Stimulated activated CD4-positive, alpha-beta T cell treated with anti-CD3 and anti-CD28 coated beads, Interleukin-12 subunit alpha, Interleukin-12 subunit beta, amount 100 ng/mL, for 4 hours (primary cell): ENCODE measurements around the gene CRTC2.
"Not testable (repeated sequence)": the region's sequence is repeated elsewhere in the genome, so short reads cannot be mapped to it uniquely, and the experiment has no call there.

Experiments used
- DNase-seq: peaks from one replicate; pipeline ENCODE4 v3.0.0-alpha.2; 2020

Gene CRTC2

DNA sequence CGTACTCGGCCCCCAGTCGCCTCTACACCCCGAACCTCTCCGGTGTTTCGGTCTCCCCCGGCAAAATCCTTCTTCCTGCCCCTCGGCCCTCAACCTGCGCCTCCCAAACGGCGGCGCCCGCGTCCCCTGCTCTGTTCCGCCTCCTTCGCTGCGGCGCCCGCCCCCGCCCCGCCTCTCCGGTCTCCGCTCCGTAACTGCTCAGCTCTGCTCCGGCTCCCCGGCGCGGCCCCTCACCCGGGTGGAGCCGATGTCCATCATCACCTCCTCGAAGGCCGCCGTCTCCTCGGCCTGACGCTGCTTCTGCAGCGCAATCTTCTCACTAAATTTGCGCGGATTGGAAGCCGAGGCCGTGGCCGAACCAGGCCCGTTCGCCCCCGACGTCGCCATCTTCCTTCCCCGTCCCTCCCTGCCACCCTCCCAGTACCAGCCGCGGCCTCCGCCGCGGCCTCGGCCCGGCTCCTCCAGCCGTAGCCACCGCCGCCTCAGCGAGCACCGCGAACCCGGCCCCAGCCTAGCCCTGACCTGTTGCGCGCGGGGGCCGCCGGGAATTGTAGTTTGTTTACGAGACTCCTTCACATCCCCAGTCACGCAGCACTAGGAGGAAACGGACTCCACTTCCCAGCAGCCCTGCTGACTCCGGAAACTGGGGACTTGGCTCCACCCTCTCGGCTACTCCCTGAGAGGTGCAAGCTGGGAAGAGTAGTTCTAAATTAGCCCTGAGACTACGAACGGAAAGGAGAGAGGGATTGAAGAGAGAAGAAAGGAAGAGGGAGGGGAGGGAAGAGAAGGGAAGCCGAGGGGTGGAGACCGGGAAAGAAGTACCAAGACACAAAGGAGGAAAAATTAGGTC, at the start of gene CRTC2:
Gene CRTC2, minus strand, starts transcription at position 502 of the 850 bp plus-strand sequence. Its CDS starts 115 bp downstream, at position 387.
- peak; percentile 95 for DNase-seq

- no peak for DNase-seq
Observed at GRCh38 chr1:154006136-154006535, 47.7 kb upstream of the CRTC2 start.

DNA sequence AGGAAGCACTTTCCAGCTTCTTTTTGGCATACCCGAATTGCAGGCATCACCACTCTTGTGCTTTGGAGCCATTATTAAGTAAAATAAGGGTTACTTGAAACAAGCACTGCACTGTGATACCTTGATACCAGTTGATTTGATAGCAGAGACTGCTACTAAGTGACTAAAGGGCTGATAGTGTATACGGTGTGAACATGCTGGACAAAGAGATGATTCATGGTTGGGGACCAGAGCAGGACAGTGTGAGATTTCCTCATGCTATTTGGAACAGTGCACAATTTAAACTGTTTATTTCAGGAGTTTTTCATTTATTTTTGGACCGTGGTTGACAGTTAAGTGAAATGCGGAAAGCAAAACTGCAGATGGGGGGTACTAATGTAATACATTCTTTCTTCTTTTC, 42.0 kb upstream of the CRTC2 start:
- DNase-seq = no peak

- DNase-seq = not testable (repeated sequence)
Observed at GRCh38 chr1:153996882-153997281, 38.5 kb upstream of the CRTC2 start.

- DNase-seq = no peak
Observed at GRCh38 chr1:153995640-153996039, 37.2 kb upstream of the CRTC2 start.

GRCh38 chr1:153995202-153995601, 36.8 kb upstream of the CRTC2 start:
- no peak for DNase-seq

DNA sequence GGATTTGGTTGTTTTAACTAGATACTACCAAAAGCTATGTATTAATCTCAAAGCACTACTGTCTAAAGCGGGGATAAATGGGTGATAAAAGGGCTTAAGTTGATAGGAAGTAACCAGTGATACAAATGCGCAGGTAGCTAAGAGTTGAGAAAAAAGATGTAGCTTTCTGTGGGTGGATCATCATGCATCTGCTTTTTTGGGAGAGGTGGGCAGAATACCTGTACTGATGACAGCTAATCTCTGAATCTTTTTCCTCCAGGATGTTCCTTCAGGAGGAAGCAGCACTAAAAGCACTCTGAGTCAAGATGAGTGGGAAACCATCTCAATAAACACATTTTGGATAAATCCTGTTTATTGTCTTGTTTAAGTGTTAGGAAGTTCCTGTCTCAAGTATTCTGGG, 33.4 kb upstream of the CRTC2 start:
- no peak for DNase-seq

- no peak for DNase-seq
Observed at GRCh38 chr1:153991151-153991630, 32.8 kb upstream of the CRTC2 start.

DNA sequence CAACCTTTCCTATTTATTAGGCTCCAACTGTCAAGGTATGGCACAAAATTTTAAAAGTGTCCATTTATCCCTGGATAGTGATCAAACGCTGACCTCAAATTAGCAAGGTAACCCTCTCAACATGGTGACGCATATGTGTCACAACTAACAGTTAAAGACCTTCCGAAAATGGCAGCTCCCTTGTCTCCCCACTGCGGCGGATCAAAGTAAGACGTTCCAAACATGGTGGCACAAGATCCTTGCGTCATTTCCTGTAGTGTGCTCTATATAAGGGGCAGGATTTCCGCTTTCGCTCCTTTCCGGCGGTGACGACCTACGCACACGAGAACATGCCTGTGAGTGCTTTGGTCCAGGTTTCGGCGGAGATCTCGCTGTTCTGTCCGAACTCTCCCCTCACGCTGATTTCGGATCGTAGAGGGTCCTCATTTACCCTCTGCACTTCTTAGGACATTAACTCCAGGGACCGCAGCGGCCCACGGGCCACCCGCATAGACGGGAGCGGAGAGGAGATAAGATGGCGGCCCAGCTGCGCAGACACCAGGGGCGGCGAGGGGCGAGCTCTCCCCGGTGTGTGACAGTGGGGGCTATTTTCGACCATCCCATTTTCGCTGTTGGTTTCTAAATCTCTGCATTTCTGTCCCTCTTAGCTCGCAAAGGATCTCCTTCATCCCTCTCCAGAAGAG, 32.2 kb upstream of the CRTC2 start, which contains the start of gene RPS27:
Gene RPS27, plus strand, starts transcription at position 295 of the 683 bp plus-strand sequence. Its CDS starts 35 bp downstream, at position 330.
- peak; percentile 73 for DNase-seq

DNA sequence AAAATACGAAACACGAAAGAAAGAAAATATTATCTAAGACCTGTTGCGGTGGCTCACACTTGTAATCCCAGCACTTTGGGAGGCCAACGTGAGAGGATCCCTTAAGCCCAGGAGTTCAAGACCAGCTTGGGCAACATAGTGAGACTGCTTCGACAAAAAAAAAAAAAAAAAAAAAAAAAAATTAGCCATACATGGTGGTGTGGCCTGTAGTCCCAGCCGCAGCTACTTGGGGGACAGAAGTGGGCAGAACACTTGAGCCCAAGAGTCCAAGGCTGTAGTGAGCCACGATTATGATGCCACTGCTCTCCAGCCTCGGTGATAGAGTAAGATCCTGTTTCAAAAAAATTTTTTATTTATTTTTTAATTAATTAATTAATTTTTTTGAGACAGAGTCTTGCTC, 29.2 kb upstream of the CRTC2 start:
- DNase-seq = no peak

DNA sequence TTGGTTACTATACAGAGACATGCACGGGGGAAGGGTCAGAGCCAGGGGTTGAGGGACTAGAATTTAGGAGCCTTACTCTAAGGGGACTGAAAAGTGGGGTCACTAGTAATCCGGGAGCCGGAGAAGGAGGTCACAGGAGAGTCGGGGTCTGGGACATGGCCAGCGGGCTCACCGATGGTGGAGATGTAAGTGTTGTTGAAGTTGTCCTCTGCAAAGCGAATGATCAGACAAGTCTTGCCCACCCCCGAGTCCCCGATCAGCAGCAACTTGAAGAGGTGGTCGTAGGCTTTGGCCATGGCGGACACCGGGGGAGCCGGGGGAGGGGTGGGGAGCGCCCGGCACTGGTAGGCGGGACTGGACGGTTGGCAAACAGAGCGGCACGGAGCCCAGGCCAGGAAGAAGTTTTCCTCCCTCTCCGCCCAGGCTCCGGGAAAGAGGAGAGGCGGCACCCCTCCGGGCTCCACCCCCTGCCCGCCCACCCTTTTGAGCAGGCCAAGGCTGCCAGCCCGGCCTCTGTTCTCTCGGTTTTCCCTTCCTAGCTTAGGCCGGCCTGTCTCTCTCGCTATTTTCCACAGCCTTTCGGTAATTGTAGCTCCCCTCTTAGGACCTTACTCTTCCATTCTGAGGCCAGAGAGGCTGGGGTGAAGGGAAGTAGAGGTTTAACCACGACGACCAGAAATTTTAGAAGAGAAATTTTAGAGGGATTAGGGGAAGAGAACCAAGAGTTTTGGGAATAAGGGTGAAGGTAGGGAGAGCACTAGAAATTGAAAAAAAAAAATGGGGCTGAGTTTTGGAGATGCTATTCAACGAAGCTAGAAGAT, 27.7 kb upstream of the CRTC2 start, which contains the start of gene RAB13:
Gene RAB13, minus strand, starts transcription at position 399 of the 821 bp plus-strand sequence. Its CDS starts 103 bp downstream, at position 296.
- no peak for DNase-seq

DNA sequence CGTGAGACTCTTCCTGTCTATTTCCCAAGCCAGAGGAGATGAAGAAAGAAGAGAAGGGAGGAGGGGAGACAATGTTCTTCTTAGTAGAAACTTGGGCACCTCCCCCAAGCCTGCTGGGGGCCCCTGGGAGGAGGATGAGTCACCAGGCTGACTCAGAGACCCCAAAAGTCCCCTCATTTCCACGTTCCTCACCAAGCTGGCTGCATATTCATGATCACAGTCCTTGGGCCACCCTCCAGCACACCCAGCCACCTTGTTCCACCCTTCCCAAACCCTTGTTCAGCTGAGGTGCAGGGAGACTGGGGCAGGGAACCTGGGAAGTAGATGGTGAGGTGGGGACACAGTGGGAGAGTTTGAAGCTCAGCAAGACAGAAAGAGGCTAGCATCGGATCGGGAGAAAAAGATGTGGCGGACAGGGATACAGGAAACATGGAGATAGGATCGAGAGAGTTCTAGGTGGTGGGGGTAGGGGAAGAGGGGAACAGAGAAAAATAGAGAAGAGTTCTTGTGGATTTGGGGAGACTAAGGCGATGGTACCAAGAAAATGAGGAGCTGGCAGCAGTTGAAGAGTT, 27.0 kb upstream of the CRTC2 start:
- DNase-seq = peak; percentile 52

GRCh38 chr1:153984123-153984894, 25.9 kb upstream of the CRTC2 start:
- DNase-seq = no peak

DNA sequence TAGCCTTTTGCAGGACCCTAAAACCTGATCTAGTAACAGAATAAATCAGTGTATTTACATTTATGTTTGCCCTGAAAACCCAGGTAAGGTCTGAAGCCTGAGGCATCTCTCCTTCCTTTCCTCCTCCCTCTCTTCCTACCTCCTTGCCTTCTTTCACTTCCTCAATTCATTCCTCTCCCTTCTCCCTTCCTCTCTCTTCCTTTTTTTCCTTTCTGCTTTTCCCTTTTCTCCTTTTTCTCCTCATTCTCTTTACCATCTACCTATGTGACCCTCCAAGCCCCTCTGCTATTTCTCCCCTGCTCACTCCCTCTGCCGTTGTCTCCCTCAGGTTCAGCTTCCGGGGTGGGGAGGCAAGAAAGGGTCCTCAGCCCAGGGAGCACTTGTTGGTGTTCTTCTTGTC, 23.3 kb upstream of the CRTC2 start:
- DNase-seq = not testable (repeated sequence)

DNA sequence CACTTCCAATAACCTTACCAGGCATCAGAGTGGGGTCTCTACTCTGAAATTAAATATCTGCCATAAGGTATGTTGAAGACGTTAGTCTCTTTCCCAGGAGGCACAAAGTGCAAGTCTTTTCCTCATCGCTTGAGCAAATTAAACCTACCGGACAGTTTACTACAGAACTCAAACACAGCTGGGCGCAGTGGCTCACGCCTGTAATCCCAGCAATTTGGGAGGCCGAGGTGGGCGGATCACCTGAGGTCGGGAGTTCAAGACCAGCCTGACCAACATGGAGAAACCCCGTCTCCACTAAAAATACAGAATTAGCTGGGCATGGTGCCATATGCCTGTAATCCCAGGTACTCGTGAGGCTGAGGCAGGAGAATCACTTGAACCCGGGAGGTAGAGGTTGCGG, 20.7 kb upstream of the CRTC2 start:
- not testable (repeated sequence) for DNase-seq

GRCh38 chr1:153978274-153978909, 20.0 kb upstream of the CRTC2 start:
- DNase-seq = no peak

- DNase-seq = peak; percentile 82
Observed at GRCh38 chr1:153977250-153978240, 19.1 kb upstream of the CRTC2 start, which contains the start of gene JTB. JTB (minus strand) TSS chr1:153977674; CDS start chr1:153977252, 422 bp downstream.

GRCh38 chr1:153976819-153977249, 18.4 kb upstream of the CRTC2 start:
- no peak for DNase-seq

DNA sequence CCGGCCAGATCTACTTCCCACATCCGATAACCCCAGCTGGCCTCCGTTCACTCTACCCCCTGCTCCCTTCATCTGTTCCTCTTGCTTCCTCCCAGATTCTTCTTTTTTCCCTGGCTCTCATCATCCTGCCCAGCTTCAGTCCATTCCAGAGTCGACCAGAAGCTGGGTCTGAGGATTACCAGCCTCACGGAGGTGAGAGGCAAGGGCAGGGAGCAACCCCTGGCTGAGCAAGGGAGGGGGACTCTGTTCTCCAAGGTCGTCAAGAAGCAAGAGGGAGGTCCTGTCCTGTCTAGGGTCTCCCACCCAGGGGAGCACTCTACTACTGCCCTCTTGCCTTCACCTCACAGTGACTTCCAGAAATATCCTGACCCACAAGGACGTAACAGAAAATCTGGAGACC, 15.1 kb upstream of the CRTC2 start:
- no peak for DNase-seq

DNA sequence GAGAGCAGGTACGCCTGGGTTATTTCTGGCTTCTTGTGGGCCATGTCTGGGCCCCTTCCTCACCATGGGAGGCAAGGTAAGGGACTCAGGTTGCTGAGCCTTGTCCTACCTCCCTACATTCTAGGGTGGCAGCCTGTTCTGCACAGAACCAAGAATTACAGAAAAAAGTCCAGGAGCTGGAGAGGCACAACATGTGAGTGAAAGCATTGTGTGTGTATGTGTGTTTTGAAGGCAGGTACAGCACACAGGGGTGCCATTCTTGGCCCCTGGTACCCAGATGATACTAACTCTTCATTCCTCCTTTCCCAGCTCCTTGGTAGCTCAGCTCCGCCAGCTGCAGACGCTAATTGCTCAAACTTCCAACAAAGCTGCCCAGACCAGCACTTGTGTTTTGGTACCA, 14.7 kb upstream of the CRTC2 start:
- DNase-seq = no peak
